Measurements from ENCODE around the gene SPTBN2.

SPTBN2 gene

GRCh38 chr11:66637557-66638176, 91.3 kb downstream of the SPTBN2 start:
- no peak for DNase-seq

- no peak for DNase-seq
Observed at GRCh38 chr11:66636411-66636810, 92.6 kb downstream of the SPTBN2 start.

Measured in DMS153 (cell line).